ENCODE measurements around the gene GPC5.

- TF ChIP-seq, protein P1, sequence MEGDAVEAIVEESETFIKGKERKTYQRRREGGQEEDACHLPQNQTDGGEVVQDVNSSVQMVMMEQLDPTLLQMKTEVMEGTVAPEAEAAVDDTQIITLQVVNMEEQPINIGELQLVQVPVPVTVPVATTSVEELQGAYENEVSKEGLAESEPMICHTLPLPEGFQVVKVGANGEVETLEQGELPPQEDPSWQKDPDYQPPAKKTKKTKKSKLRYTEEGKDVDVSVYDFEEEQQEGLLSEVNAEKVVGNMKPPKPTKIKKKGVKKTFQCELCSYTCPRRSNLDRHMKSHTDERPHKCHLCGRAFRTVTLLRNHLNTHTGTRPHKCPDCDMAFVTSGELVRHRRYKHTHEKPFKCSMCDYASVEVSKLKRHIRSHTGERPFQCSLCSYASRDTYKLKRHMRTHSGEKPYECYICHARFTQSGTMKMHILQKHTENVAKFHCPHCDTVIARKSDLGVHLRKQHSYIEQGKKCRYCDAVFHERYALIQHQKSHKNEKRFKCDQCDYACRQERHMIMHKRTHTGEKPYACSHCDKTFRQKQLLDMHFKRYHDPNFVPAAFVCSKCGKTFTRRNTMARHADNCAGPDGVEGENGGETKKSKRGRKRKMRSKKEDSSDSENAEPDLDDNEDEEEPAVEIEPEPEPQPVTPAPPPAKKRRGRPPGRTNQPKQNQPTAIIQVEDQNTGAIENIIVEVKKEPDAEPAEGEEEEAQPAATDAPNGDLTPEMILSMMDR (IDR thresholded peaks at IDR 0.05; ENCODE audit: control extremely low read depth in 1 of 3, insufficient read depth in 1 of 3, low read depth in 1 of 3, low read length in 3 of 3), result no peak
- TF ChIP-seq RBBP5 (IDR thresholded peaks at IDR 0.05; ENCODE audit: borderline replicate concordance, low read depth, low read length) (no peak), EGR1 (IDR thresholded peaks at IDR 0.05; ENCODE audit: borderline replicate concordance, low read depth, low read length) (no peak), BRCA1 (IDR thresholded peaks at IDR 0.05; ENCODE audit: low read depth, low read length) (no peak), RAD21 (IDR thresholded peaks at IDR 0.05 in 1 of 2, conservative IDR thresholded peaks at IDR 0.05 in 1 of 2; ENCODE audit: low read depth in 2 of 2, low read length in 2 of 2) (no peak), POLR2AphosphoS5 (IDR thresholded peaks at IDR 0.05; ENCODE audit: low read depth, low read length) (no peak)
Observed at GRCh38 chr13:91598655-91599054, 200.2 kb downstream of the GPC5 start.

Measured in H1 (cell line).